GM12801 (cell line): ENCODE data around the gene PARP14.
A peak's percentile ranks its signal among the peaks of the same experiment; 100 is the strongest.

Source experiments
- CTCF ChIP-seq: IDR thresholded peaks from one replicate; pipeline ENCODE4 v1.5.1; 2011; ENCODE audit warnings: control low read depth; ENCODE audit not compliant: insufficient read length; ENCODE audit errors: extremely low read depth

PARP14 gene

DNA sequence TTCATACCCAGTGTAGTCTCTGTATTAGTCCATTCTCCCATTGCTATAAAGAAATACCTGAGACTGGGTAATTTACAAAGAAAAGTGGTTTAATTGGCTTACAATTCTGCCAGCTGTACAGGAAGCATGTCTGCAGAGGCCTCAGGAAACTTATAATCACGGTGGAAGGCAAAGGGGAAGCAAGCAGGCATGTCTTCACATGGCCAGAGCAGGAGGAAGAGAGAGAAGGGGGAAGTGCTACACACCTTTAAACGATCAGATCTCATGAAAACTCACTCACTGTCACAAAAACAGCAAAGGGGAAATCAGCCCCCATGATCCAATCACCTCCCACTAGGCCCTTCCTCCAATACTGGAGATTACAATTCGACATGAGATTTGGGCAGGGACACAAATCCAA, 6.3 kb upstream of the PARP14 start:
- TF ChIP-seq CTCF, result no peak

GRCh38 chr3:122676759-122677158, 3.9 kb upstream of the PARP14 start:
- no peak for TF ChIP-seq CTCF

DNA sequence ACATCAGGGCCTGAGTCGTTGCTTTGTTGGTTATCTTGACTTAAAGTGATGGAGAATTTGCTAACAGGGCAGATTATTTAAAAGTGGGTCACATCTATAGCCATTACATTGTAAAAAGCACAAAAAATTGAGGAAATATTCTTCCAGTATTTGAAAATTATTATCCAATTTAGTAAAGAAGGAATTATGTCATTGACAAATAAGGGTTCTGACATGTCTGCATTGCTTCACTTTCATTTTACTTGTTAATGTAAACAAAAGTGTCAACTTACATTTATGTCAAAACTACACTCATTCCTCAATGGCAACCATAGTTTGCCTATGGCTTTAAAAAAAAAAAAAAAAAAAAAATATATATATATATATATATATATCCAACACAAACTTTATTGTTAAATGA, 3.4 kb upstream of the PARP14 start:
- TF ChIP-seq CTCF, result no peak

DNA sequence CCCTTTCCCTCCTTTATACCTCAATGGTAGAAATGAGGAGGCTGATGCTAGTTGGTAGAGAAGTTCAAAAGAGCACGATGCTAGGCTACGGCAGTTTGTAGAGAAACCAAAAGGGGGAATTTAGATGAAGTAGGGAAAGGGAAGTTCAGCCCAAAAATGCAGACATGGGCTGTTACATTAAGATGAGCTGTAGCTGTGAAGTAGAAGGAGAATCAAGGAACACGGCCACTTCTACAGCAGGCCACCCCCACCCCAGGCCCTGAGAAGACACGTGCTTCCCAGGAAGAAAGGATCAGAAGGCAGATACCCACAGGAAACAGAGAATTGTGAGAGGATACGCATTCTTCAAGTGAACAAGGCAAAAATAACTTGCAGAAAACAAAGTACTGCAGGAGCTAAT, 2.1 kb upstream of the PARP14 start:
- no peak for TF ChIP-seq CTCF

- peak; percentile 65 for TF ChIP-seq CTCF
Measured at GRCh38 chr3:122679085-122679881, 1.4 kb upstream of the PARP14 start.

DNA sequence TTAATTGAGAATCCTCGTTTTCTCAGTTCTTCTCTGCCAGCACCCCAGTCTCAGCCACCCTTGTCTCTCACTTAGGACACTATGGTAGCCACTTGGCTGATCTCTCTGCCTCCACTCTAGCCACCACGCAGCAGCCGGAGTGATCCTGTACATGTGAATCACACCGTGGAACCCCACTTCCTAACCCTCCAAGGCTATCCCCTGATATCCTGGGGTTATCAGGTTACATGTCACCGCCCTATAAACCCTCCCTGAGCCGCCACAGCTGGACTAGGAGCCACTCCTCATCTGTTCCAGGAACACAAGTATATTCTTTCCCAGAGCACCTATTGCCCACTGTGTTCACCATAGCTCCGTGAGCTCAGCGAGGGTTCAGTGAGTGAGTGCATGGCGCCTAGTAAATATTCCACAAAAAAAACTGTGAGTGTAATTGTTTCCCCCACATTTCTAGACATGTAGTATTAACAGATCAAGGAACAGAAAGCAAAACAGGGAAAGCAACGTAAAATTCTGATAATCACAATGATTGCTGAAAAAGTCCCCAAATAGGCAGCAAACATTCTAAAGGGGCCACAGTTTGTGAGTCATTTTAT, 661 bp upstream of the PARP14 start:
- no peak for TF ChIP-seq CTCF

DNA sequence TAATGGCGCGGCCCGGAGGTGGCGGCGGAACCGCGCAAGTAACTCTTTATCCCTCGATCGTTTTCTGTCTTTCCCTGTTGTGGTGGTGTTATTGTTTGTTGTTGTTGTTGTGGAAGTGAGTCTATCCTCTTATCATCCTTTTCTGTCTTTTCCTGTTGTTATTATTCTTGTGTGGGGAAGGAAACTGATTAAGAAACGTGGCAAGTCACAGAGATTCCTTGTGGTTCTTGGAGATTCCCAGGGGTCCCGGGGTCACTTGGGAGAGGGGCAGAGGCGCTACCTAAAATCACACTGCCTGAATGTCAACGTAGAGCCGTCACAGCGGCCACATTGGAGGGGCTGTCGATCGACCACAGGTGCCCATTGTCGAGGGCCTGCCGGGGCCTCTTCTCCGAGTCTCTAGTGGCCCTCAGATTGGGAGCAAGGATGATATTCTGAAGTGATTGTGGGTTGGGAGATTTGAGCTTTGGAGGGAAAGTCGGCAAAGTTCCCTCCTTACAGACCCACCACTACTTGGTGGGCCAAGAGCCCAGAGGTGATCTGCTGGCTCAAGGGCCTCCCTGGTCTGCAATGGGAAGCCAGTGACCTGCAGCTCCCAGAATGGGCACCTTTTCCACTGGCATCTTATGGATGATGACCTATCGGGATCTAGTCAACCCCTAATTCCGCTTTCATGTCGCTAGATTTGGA, 790 bp downstream of the PARP14 start:
- no peak for TF ChIP-seq CTCF
